HG03045 (cell line): Measurements from ENCODE around the gene RND1.

ENCODE experiments used
- ATAC-seq: cut with Tn5 transposase; IDR thresholded peaks from one replicate; pipeline ENCODE4 v1.9.1; 2021; ENCODE audit warnings: mild to moderate bottlenecking, moderate library complexity; ENCODE audit not compliant: unreplicated experiment

The RND1 gene

GRCh38 chr12:48828841-48829575 lies 36.7 kb downstream of the RND1 start:
- no peak for ATAC-seq

- ATAC-seq, result no peak
Observed at GRCh38 chr12:48828293-48828692, 37.4 kb downstream of the RND1 start.

GRCh38 chr12:48827513-48828096 lies 38.1 kb downstream of the RND1 start:
- ATAC-seq, result no peak

- ATAC-seq, result no peak
Observed at GRCh38 chr12:48827026-48827425, 38.6 kb downstream of the RND1 start.

- ATAC-seq, result no peak
Observed at GRCh38 chr12:48826209-48826855, 39.3 kb downstream of the RND1 start.

- ATAC-seq, result no peak
Observed at GRCh38 chr12:48824905-48825304, 40.8 kb downstream of the RND1 start.

- no peak for ATAC-seq
Observed at GRCh38 chr12:48824112-48824511, 41.6 kb downstream of the RND1 start.

- no peak for ATAC-seq
Observed at GRCh38 chr12:48823281-48823680, 42.4 kb downstream of the RND1 start.

- no peak for ATAC-seq
Observed at GRCh38 chr12:48822711-48823110, 43.0 kb downstream of the RND1 start.

- ATAC-seq, result no peak
Observed at GRCh38 chr12:48822139-48822538, 43.5 kb downstream of the RND1 start.

- no peak for ATAC-seq
Observed at GRCh38 chr12:48819986-48820725, 45.5 kb downstream of the RND1 start.

- ATAC-seq, result no peak
Observed at GRCh38 chr12:48818831-48819590, 46.7 kb downstream of the RND1 start.

GRCh38 chr12:48817873-48818830 lies 47.5 kb downstream of the RND1 start, which contains the start of gene CACNB3:
CACNB3 (plus strand) TSS chr12:48818496; CDS start chr12:48818930, 434 bp downstream.
- ATAC-seq, result peak; percentile 35

- no peak for ATAC-seq
Observed at GRCh38 chr12:48816143-48816854, 49.4 kb downstream of the RND1 start.

- peak; percentile 36 for ATAC-seq
Observed at GRCh38 chr12:48815126-48816110, 50.3 kb downstream of the RND1 start.

GRCh38 chr12:48814262-48815125 lies 51.2 kb downstream of the RND1 start:
- peak; percentile 79 for ATAC-seq
